ENCODE results near the gene CACHD1. TPM values are rescaled to one million over a fixed set of nuclear protein-coding genes. Genes with fewer than 3 reads are reported as not detected.

Gene CACHD1
- total and polyA plus RNA-seq, 2 of the 8 experiments (the other 6 are each of a cell fraction or from before 2014, with no cell fraction given), result 22.2 to 42.5 TPM

DNA sequence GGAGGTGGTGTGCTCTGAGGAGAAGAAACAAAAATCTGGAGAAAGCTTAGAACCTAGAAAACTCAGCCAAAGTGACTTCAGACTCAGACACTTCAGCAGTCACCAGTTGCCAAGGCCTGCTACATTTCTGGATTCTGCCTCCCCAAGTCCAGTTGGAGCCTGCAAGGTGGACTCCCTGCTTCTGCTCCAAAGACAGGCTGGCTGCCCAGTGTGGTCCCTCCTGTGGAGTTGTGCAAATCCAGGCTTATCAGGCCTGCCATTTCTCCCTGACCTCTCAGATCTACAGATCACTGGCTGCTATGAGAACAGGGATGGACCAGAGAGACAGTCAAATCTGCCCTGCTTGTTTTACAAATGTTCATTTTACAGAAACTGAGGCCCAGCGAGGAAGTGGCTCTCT is 9.9 kb downstream of the CACHD1 start (continued):
- TF ChIP-seq, protein P1, sequence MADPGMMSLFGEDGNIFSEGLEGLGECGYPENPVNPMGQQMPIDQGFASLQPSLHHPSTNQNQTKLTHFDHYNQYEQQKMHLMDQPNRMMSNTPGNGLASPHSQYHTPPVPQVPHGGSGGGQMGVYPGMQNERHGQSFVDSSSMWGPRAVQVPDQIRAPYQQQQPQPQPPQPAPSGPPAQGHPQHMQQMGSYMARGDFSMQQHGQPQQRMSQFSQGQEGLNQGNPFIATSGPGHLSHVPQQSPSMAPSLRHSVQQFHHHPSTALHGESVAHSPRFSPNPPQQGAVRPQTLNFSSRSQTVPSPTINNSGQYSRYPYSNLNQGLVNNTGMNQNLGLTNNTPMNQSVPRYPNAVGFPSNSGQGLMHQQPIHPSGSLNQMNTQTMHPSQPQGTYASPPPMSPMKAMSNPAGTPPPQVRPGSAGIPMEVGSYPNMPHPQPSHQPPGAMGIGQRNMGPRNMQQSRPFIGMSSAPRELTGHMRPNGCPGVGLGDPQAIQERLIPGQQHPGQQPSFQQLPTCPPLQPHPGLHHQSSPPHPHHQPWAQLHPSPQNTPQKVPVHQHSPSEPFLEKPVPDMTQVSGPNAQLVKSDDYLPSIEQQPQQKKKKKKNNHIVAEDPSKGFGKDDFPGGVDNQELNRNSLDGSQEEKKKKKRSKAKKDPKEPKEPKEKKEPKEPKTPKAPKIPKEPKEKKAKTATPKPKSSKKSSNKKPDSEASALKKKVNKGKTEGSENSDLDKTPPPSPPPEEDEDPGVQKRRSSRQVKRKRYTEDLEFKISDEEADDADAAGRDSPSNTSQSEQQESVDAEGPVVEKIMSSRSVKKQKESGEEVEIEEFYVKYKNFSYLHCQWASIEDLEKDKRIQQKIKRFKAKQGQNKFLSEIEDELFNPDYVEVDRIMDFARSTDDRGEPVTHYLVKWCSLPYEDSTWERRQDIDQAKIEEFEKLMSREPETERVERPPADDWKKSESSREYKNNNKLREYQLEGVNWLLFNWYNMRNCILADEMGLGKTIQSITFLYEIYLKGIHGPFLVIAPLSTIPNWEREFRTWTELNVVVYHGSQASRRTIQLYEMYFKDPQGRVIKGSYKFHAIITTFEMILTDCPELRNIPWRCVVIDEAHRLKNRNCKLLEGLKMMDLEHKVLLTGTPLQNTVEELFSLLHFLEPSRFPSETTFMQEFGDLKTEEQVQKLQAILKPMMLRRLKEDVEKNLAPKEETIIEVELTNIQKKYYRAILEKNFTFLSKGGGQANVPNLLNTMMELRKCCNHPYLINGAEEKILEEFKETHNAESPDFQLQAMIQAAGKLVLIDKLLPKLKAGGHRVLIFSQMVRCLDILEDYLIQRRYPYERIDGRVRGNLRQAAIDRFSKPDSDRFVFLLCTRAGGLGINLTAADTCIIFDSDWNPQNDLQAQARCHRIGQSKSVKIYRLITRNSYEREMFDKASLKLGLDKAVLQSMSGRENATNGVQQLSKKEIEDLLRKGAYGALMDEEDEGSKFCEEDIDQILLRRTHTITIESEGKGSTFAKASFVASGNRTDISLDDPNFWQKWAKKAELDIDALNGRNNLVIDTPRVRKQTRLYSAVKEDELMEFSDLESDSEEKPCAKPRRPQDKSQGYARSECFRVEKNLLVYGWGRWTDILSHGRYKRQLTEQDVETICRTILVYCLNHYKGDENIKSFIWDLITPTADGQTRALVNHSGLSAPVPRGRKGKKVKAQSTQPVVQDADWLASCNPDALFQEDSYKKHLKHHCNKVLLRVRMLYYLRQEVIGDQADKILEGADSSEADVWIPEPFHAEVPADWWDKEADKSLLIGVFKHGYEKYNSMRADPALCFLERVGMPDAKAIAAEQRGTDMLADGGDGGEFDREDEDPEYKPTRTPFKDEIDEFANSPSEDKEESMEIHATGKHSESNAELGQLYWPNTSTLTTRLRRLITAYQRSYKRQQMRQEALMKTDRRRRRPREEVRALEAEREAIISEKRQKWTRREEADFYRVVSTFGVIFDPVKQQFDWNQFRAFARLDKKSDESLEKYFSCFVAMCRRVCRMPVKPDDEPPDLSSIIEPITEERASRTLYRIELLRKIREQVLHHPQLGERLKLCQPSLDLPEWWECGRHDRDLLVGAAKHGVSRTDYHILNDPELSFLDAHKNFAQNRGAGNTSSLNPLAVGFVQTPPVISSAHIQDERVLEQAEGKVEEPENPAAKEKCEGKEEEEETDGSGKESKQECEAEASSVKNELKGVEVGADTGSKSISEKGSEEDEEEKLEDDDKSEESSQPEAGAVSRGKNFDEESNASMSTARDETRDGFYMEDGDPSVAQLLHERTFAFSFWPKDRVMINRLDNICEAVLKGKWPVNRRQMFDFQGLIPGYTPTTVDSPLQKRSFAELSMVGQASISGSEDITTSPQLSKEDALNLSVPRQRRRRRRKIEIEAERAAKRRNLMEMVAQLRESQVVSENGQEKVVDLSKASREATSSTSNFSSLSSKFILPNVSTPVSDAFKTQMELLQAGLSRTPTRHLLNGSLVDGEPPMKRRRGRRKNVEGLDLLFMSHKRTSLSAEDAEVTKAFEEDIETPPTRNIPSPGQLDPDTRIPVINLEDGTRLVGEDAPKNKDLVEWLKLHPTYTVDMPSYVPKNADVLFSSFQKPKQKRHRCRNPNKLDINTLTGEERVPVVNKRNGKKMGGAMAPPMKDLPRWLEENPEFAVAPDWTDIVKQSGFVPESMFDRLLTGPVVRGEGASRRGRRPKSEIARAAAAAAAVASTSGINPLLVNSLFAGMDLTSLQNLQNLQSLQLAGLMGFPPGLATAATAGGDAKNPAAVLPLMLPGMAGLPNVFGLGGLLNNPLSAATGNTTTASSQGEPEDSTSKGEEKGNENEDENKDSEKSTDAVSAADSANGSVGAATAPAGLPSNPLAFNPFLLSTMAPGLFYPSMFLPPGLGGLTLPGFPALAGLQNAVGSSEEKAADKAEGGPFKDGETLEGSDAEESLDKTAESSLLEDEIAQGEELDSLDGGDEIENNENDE (IDR thresholded peaks at IDR 0.05; ENCODE audit: insufficient replicate concordance, low read length), result no peak
- TF ChIP-seq RAD21 (IDR thresholded peaks at IDR 0.05 in 1 of 2, conservative IDR thresholded peaks at IDR 0.05 in 1 of 2; ENCODE audit: low read depth in 2 of 2, low read length in 2 of 2), result no peak
- TF ChIP-seq SP2 (IDR thresholded peaks at IDR 0.05; ENCODE audit: low read length), result no peak
- TF ChIP-seq TCF12 (IDR thresholded peaks at IDR 0.05; ENCODE audit: low read depth, low read length), result no peak
- no peak for TF ChIP-seq POU5F1 (IDR thresholded peaks at IDR 0.05; ENCODE audit: low read depth, low read length)
- TF ChIP-seq TEAD4 (IDR thresholded peaks at IDR 0.05; ENCODE audit: low read depth, low read length), result no peak
- no peak for TF ChIP-seq CREB1 (IDR thresholded peaks at IDR 0.05)
- no peak for TF ChIP-seq SP1 (IDR thresholded peaks at IDR 0.05; ENCODE audit: low read depth, low read length)
- no peak for TF ChIP-seq POLR2A (IDR thresholded peaks at IDR 0.05; ENCODE audit: control extremely low read depth in 1 of 2, low read depth in 2 of 2, low read length in 2 of 2)
- no peak for TF ChIP-seq CHD1 (IDR thresholded peaks at IDR 0.05; ENCODE audit: low read depth, low read length)

Measured in H1 (cell line).